IMR-90 (cell line): ENCODE results near the gene ZNF582. TPM values are rescaled to one million over a fixed set of nuclear protein-coding genes. Genes with fewer than 3 reads are reported as not detected.

ENCODE experiments used
- ATAC-seq: fragments of 200-7000 bp; cut with Tn5 transposase; 2 replicates; pipeline ENCODE4 v1.9.1; 2020; ENCODE audit warnings: low read depth, mild to moderate bottlenecking, moderate library complexity
- BruUV-seq: library from RNA; stranded (reverse); fragments of 400-500 nt; replicated peaks from 2 replicates; lab custom pipeline; 2021; lab: Mats Ljungman, UMichigan
- CTCF ChIA-PET: fragments of 300-600 bp; formaldehyde crosslinking; extraction: SDS; loops from one replicate; lab custom pipeline; 2021; ENCODE audit warnings: antibody characterized with exemption; lab: Yijun Ruan, JAX
- POLR2A ChIA-PET: fragments of 300-600 bp; sonication (Branson Sonifier 250); formaldehyde crosslinking; loops from one replicate; lab custom pipeline; 2022; ENCODE audit warnings: antibody characterized with exemption; ENCODE audit not compliant: unreplicated experiment; lab: Charles Lee
- DNase-seq: peaks from one replicate; pipeline ENCODE4 v3.0.0; 2013
- H2AFZ ChIP-seq: replicated peaks from 2 replicates; pipeline ENCODE3; 2013; ENCODE audit warnings: low read length, mild to moderate bottlenecking; ENCODE audit not compliant: poor library complexity
- H2AK5ac ChIP-seq: 2 replicates; pipeline ENCODE4 v1.6.1; 2013; ENCODE audit warnings: low read depth, low read length, inconsistent platforms
- H2AK9ac ChIP-seq: replicated peaks from 2 replicates; pipeline ENCODE3; 2013; ENCODE audit warnings: mild to moderate bottlenecking, low read depth, low read length, moderate library complexity; ENCODE audit not compliant: poor library complexity
- H2BK120ac ChIP-seq: 2 replicates; pipeline ENCODE4 v1.6.1; 2013; ENCODE audit warnings: low read depth, low read length, inconsistent platforms
- H2BK15ac ChIP-seq: 3 replicates; pipeline ENCODE4 v1.6.1; 2013; ENCODE audit warnings: low read depth, low read length, inconsistent platforms
- H2BK20ac ChIP-seq: 2 replicates; pipeline ENCODE4 v1.6.1; 2013; ENCODE audit warnings: low read depth, mild to moderate bottlenecking, inconsistent platforms, low read length, moderate library complexity
- H2BK5ac ChIP-seq: 2 replicates; pipeline ENCODE4 v1.6.1; 2013; ENCODE audit warnings: mild to moderate bottlenecking, low read depth, low read length, inconsistent platforms; ENCODE audit not compliant: poor library complexity, severe bottlenecking
- H3K14ac ChIP-seq: replicated peaks from 2 replicates; pipeline ENCODE4 v1.6.1; 2013; ENCODE audit warnings: low read depth, low read length, inconsistent platforms
- H3K18ac ChIP-seq: 2 replicates; pipeline ENCODE4 v1.6.1; 2013; ENCODE audit warnings: low read depth, low read length, control low read depth
- H3K23ac ChIP-seq: 2 replicates; pipeline ENCODE4 v1.6.1; 2013; ENCODE audit warnings: low read depth, low read length, inconsistent platforms
- H3K27ac ChIP-seq: 2 replicates; pipeline ENCODE4 v1.5.1; 2013; ENCODE audit warnings: mild to moderate bottlenecking, control low read depth, low read length; ENCODE audit not compliant: insufficient read depth
- H3K27me3 ChIP-seq: 2 replicates; pipeline ENCODE4 v1.6.1; 2013; ENCODE audit warnings: low read length; ENCODE audit not compliant: control insufficient read depth, insufficient read depth
- H3K36me3 ChIP-seq: 2 replicates; pipeline ENCODE4 v1.6.1; 2013; ENCODE audit warnings: low read length, mixed read lengths; ENCODE audit not compliant: control insufficient read depth, insufficient read depth
- H3K4ac ChIP-seq: 2 replicates; pipeline ENCODE4 v1.6.1; 2013; ENCODE audit warnings: low read depth, low read length, inconsistent platforms
- H3K4me1 ChIP-seq: 2 replicates; pipeline ENCODE4 v1.6.1; 2013; ENCODE audit warnings: low read length, mixed read lengths; ENCODE audit not compliant: control insufficient read depth, insufficient read depth
- H3K4me2 ChIP-seq: 2 replicates; pipeline ENCODE4 v1.6.1; 2013; ENCODE audit warnings: low read depth, mild to moderate bottlenecking, control low read depth, low read length, moderate library complexity
- H3K4me3 ChIP-seq: 2 replicates; pipeline ENCODE4 v1.5.1; 2013; ENCODE audit warnings: low read depth, mild to moderate bottlenecking, control low read depth, low read length, moderate library complexity; ENCODE audit not compliant: insufficient read depth
- H3K56ac ChIP-seq: 2 replicates; pipeline ENCODE4 v1.6.1; 2013; ENCODE audit warnings: low read length, inconsistent platforms; ENCODE audit not compliant: insufficient read depth; ENCODE audit errors: extremely low read depth
- H3K79me1 ChIP-seq, 2 experiments: 2 replicates each; pipeline ENCODE4 v1.6.1; 2013; ENCODE audit warnings: low read length in 2 of 2, inconsistent platforms in 1 of 2, low read depth in 1 of 2
- H3K9ac ChIP-seq: 2 replicates; pipeline ENCODE4 v1.6.1; 2013; ENCODE audit warnings: low read depth, low read length, control low read depth
- H3K9me1 ChIP-seq: 2 replicates; pipeline ENCODE4 v1.6.1; 2013; ENCODE audit warnings: low read length, inconsistent platforms; ENCODE audit not compliant: insufficient read depth
- H3K9me3 ChIP-seq: 2 replicates; pipeline ENCODE4 v1.6.1; 2013; ENCODE audit warnings: low read length; ENCODE audit not compliant: control insufficient read depth, insufficient read depth
- H4K20me1 ChIP-seq: 2 replicates; pipeline ENCODE4 v1.6.1; 2013; ENCODE audit warnings: low read length, inconsistent platforms; ENCODE audit not compliant: insufficient read depth
- H4K5ac ChIP-seq: 2 replicates; pipeline ENCODE4 v1.6.1; 2013; ENCODE audit warnings: mild to moderate bottlenecking, low read depth, low read length, control low read depth
- H4K8ac ChIP-seq, 2 experiments: 2 replicates each; pipeline ENCODE4 v1.6.1; 2013; ENCODE audit warnings: low read depth in 2 of 2, low read length in 2 of 2, control low read depth in 1 of 2, inconsistent platforms in 1 of 2
- H4K91ac ChIP-seq: 2 replicates; pipeline ENCODE4 v1.6.1; 2013; ENCODE audit warnings: low read depth, low read length, inconsistent platforms; ENCODE audit not compliant: insufficient read depth
- CEBPB ChIP-seq: IDR thresholded peaks from 2 replicates; pipeline ENCODE4 v1.6.1; 2012; ENCODE audit warnings: low read depth, low read length, improper control_type of control experiment
- RAD21 ChIP-seq: IDR thresholded peaks from 2 replicates; pipeline ENCODE4 v1.6.1; 2012; ENCODE audit warnings: low read length, improper control_type of control experiment
- RCOR1 ChIP-seq: IDR thresholded peaks from 2 replicates; pipeline ENCODE4 v1.6.1; 2012; ENCODE audit warnings: mild to moderate bottlenecking, low read length, improper control_type of control experiment; ENCODE audit not compliant: insufficient replicate concordance
- WGBS, 2 experiments: methylation state at CpG; one replicate each; pipeline versions ENCODE4 v1.1.5 to v1.1.7; 2013; ENCODE audit warnings: missing lambda C conversion rate in 2 of 2; ENCODE audit not compliant: insufficient read length in 1 of 2; ENCODE audit errors: extremely low coverage in 2 of 2; 5-methylcytosine and 5-hydroxymethylcytosine counted together
- dilution Hi-C: fragments of 300-500 bp; cut with HindIII; formaldehyde crosslinking; loops from one replicate; pipeline ENCODE4 v1.14.3; 2018; ENCODE audit warnings: low sequenced_read_pairs; ENCODE audit not compliant: unreplicated experiment
- in situ Hi-C: fragments of 300-500 bp; cut with MboI; formaldehyde crosslinking; loops from 3 replicates; pipeline ENCODE4 v1.14.3; 2019; ENCODE audit warnings: low sequenced_read_pairs, inconsistent platforms, mixed read lengths
- intact Hi-C: fragments of 100-400 bp; cut with micrococcal nuclease; formaldehyde crosslinking; loops from 2 replicates; pipeline ENCODE4 v1.10.0; 2022
- polyA plus RNA-seq, 3 experiments: library from polyadenylated mRNA; depleted of rRNA; stranded (reverse); fragments of >200 nt; gene quantifications; 2 replicates each; pipeline ENCODE4 v1.2.3, GENCODE V29; 2012; ENCODE audit warnings: low replicate concordance in 1 of 3
- total RNA-seq: library from RNA; depleted of rRNA; stranded (reverse); fragments of >200 nt; gene quantifications from 2 replicates; pipeline ENCODE4 v1.2.3, GENCODE V29; 2012
- TF ChIP-seq, protein P1 (sequence below): fragments of 150-350 bp; IDR thresholded peaks from 2 replicates; pipeline ENCODE4 v1.6.1; 2016; ENCODE audit warnings: low read depth, mild to moderate bottlenecking, low read length, moderate library complexity, borderline replicate concordance

The ZNF582 gene
- total and polyA plus RNA-seq, 2 of the 4 experiments (the other 2 are of a cell fraction): 1.6 to 1.8 TPM

DNA sequence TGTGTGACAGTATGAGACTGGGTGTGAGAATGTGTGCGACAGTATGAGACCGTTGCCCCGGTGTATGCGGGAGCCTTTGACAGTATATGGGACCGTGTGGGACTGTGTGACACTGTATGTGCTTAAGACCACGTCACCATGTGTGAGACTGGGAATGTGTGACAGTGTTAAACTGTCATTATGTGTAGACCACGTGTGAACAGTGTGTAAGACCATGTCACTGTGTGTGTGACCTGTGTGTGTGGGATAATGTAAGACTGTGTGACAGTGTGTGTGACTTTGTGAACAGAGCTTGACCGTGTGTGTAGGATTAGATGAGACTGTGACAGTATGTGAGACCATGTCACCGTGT, 11.3 kb upstream of the ZNF582 start:
- H2AK9ac ChIP-seq: peak overlapping the region; percentile 97
- peak overlapping the region; percentile 86; the same call in 1 of the 2 replicates for H3K56ac ChIP-seq
- H4K91ac ChIP-seq: peak overlapping the region; percentile 89
- TF ChIP-seq CEBPB (no peak), RCOR1 (no peak), RAD21 (no peak)
- TF ChIP-seq, protein P1, sequence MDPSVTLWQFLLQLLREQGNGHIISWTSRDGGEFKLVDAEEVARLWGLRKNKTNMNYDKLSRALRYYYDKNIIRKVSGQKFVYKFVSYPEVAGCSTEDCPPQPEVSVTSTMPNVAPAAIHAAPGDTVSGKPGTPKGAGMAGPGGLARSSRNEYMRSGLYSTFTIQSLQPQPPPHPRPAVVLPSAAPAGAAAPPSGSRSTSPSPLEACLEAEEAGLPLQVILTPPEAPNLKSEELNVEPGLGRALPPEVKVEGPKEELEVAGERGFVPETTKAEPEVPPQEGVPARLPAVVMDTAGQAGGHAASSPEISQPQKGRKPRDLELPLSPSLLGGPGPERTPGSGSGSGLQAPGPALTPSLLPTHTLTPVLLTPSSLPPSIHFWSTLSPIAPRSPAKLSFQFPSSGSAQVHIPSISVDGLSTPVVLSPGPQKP: no peak
- H3K23ac ChIP-seq: peak overlapping the region; percentile 91
- H3K4me2 ChIP-seq: peak overlapping the region; percentile 98
- in situ Hi-C loops (loop anchor here (25.0 kb wide), 1 partner anchor 983 kb away; the partner anchor contains the start of gene ZNF548), intact Hi-C loops (loop anchor here (5.0 kb wide), 1 partner anchor 133 kb away; the partner anchor contains the start of gene ZFP28), dilution Hi-C loops (no loop called here)
- ATAC-seq (no peak), DNase-seq (no peak)
- no peak overlapping the region for H2BK20ac ChIP-seq
- H3K4me1 ChIP-seq: no peaks in the 10 kb centered on the region
- H3K18ac ChIP-seq: peak overlapping the region; percentile 50
- H4K5ac ChIP-seq: peak overlapping the region; percentile 96
- H3K36me3 ChIP-seq: peaks cover 12% of the 10 kb centered on the region
- H3K27me3 ChIP-seq: no peaks in the 10 kb centered on the region
- H2BK5ac ChIP-seq: peak overlapping the region; percentile 71
- peak overlapping the region; percentile 94 for H3K9ac ChIP-seq
- peak overlapping the region; percentile 79 for H3K27ac ChIP-seq
- H3K4ac ChIP-seq: peak overlapping the region; percentile 93
- H3K4me3 ChIP-seq: peak overlapping the region; percentile 79
- H4K8ac ChIP-seq: peak overlapping the region; percentile 98 to 99
- H3K9me3 ChIP-seq: peaks cover 21% of the 10 kb centered on the region
- H3K14ac ChIP-seq: peak overlapping the region; percentile 99
- ChIA-PET CTCF (no interaction called here), POLR2A (no interaction called here)
- H4K20me1 ChIP-seq: no peaks in the 10 kb centered on the region
- BruUV-seq: no TSS peak
- H2BK15ac ChIP-seq: peak overlapping the region; percentile 67
- H2AFZ ChIP-seq: peak overlapping the region; percentile 100
- H2BK120ac ChIP-seq: no peak overlapping the region
- WGBS, 2 experiments: 53% methylated on average over 6 of the region's 9 CpGs; no CpG with 5 or more reads in 1 of the 2 experiments
- H3K9me1 ChIP-seq: peaks cover 7% of the 10 kb centered on the region
- peaks cover 10 to 19% of the 10 kb centered on the region in 2 experiments for H3K79me1 ChIP-seq
- peak overlapping the region; percentile 98 for H2AK5ac ChIP-seq
